Ascending aorta (tissue), 2 donors: ENCODE results near the gene LIN7B. TPM values are rescaled to one million over a fixed set of nuclear protein-coding genes. Genes with fewer than 3 reads are reported as not detected.

Experiments
- DNase-seq, 2 donors: peaks; one replicate each; pipeline ENCODE4 v3.0.0-alpha.2; 2019; ENCODE audit warnings: low spot score in 2 of 2
- H3K27ac ChIP-seq, 2 donors: fragments of 200-600 bp; sonication (generic); one replicate each; pipeline ENCODE4 v1.5.1; 2016 to 2017; ENCODE audit warnings: mild to moderate bottlenecking in 1 of 2
- H3K27me3 ChIP-seq: fragments of 200-600 bp; sonication (generic); one replicate; pipeline ENCODE4 v1.5.1; 2017
- H3K36me3 ChIP-seq, 2 donors: fragments of 200-600 bp; sonication (generic); one replicate each; pipeline ENCODE4 v1.5.1; 2016
- H3K4me1 ChIP-seq, 2 donors: fragments of 200-600 bp; sonication (generic); one replicate each; pipeline ENCODE4 v1.5.1; 2016 to 2017; ENCODE audit warnings: mild to moderate bottlenecking in 1 of 2
- H3K4me3 ChIP-seq, 2 donors: fragments of 200-600 bp; sonication (generic); one replicate each; pipeline ENCODE4 v1.5.1; 2016 to 2017; ENCODE audit warnings: mild to moderate bottlenecking in 1 of 2
- H3K9me3 ChIP-seq, 2 donors: fragments of 200-600 bp; sonication (generic); one replicate each; pipeline ENCODE4 v1.5.1; 2016
- intact Hi-C: fragments of 100-400 bp; cut with DNase I; formaldehyde crosslinking; loops from one replicate; pipeline ENCODE4 v1.15.1; 2023
- total RNA-seq: library from RNA; depleted of rRNA; stranded (reverse); fragments of >200 nt; gene quantifications from one replicate; pipeline ENCODE4 v1.1.0, GENCODE V29; 2016
- TF ChIP-seq, protein P1 (sequence below), 3 experiments: fragments of 200-600 bp in 2 of 3; fragments of 450-650 bp in 1 of 3; sonication (generic) in 2 of 3; IDR thresholded peaks; one replicate each; pipeline ENCODE4 v1.5.1; 2016 to 2019; ENCODE audit warnings: antibody characterized with exemption in 3 of 3, mild to moderate bottlenecking in 1 of 3, moderate library complexity in 1 of 3

LIN7B gene
- total RNA-seq, 1 donor from 2014 or later: 42.1 TPM

DNA sequence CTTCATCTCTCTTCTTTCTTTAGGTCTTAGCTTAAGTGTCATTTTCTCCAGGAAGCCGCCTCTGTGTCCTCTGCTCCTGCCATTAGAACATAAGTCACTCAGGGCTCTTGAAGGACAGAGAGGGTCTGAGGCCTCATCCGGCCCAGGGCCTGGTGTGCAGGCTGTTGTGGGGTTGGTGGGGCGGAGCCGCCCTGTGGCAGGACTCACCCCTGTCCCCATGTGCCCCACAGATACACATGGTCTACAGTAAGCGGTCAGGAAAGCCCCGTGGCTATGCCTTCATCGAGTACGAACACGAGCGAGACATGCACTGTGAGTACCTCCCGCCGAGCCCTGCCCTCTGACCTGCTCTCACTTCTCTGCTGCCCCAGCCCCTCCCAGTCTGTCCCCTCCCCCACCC, 13.0 kb upstream of the LIN7B start:
- H3K27me3 ChIP-seq: no peaks in the 10 kb centered on the region
- no peak overlapping the region for H3K4me3 ChIP-seq
- no peaks in the 10 kb centered on the region for H3K9me3 ChIP-seq
- no peak for DNase-seq
- H3K27ac ChIP-seq: no peak overlapping the region
- peaks cover 77 to 93% of the 10 kb centered on the region in 2 donors for H3K36me3 ChIP-seq
- H3K4me1 ChIP-seq: no peaks in the 10 kb centered on the region
- intact Hi-C loops: no loop called here
- TF ChIP-seq, protein P1, sequence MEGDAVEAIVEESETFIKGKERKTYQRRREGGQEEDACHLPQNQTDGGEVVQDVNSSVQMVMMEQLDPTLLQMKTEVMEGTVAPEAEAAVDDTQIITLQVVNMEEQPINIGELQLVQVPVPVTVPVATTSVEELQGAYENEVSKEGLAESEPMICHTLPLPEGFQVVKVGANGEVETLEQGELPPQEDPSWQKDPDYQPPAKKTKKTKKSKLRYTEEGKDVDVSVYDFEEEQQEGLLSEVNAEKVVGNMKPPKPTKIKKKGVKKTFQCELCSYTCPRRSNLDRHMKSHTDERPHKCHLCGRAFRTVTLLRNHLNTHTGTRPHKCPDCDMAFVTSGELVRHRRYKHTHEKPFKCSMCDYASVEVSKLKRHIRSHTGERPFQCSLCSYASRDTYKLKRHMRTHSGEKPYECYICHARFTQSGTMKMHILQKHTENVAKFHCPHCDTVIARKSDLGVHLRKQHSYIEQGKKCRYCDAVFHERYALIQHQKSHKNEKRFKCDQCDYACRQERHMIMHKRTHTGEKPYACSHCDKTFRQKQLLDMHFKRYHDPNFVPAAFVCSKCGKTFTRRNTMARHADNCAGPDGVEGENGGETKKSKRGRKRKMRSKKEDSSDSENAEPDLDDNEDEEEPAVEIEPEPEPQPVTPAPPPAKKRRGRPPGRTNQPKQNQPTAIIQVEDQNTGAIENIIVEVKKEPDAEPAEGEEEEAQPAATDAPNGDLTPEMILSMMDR (IDR thresholded peaks at IDR 0.05): no peak

DNA sequence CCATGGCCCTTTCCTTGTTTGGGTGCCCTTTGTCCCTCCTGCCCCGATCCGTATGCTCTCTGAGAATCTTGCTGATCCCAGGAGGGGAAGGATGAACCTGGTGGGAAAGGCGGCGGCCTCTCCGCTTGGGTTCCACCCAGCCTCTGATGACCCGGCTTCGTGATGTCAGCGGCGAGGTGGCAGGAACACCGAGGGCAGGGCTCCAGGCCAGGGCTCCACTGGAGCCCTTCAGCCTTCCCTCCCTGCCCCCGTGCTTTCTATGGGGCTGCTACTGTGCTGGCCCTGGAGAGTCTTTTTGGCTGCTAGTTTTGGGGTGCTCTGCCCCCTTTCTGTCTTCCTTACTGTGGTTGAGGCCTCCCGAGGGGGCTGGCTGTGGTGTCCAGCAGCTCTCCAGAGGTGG, 11.9 kb upstream of the LIN7B start:
- H3K4me3 ChIP-seq: no peak overlapping the region
- DNase-seq: no peak
- TF ChIP-seq, protein P1 (IDR thresholded peaks at IDR 0.05): no peak
- no peaks in the 10 kb centered on the region for H3K4me1 ChIP-seq
- H3K36me3 ChIP-seq: peaks cover 82 to 93% of the 10 kb centered on the region in 2 donors
- no peak overlapping the region for H3K27ac ChIP-seq
- no peaks in the 10 kb centered on the region for H3K9me3 ChIP-seq
- intact Hi-C loops: no loop called here
- no peaks in the 10 kb centered on the region for H3K27me3 ChIP-seq

DNA sequence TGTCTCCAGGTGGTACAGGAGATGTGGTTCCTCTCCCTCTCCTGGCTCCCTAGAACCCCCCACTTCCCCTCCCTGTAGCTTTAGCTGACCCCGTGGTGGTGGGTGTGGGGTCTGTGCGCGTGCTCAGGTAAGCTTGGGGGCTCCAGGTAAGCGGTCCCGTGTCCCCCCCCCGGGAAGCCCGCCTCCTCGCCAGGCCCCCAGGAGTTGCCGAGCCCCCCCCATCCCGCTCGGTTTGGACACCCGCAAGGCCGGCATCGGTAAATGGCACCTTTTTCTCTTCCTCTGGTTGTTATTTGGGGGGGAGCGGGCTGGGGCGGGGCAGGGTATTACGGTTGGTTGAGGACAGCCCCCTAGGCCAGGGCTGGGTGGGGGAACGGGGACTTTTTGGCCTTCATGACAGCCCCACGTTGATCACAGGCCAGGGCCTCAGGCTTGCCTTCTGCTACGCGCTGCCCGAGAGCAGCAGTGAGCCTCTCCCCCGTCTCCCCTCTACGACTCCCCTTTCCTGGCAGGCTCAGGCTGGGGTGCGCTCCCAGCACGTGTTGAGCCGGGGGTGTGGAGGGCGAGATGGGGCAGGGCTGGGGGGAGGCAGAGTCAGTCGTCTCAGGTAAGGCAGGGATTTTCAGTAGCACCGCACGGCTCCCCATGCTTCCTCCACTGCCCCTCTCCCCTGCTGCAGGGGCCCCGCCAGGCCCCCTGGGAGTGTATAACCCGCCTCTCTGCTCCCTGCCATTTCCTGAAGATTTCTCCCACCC, 10.7 kb upstream of the LIN7B start:
- no peak overlapping the region for H3K27ac ChIP-seq
- DNase-seq: no peak
- no peak overlapping the region for H3K4me3 ChIP-seq
- H3K27me3 ChIP-seq: no peaks in the 10 kb centered on the region
- intact Hi-C loops: no loop called here
- no peaks in the 10 kb centered on the region for H3K9me3 ChIP-seq
- H3K36me3 ChIP-seq: peaks cover 87 to 99% of the 10 kb centered on the region in 2 donors
- H3K4me1 ChIP-seq: no peaks in the 10 kb centered on the region
- TF ChIP-seq, protein P1 (IDR thresholded peaks at IDR 0.05): no peak

DNA sequence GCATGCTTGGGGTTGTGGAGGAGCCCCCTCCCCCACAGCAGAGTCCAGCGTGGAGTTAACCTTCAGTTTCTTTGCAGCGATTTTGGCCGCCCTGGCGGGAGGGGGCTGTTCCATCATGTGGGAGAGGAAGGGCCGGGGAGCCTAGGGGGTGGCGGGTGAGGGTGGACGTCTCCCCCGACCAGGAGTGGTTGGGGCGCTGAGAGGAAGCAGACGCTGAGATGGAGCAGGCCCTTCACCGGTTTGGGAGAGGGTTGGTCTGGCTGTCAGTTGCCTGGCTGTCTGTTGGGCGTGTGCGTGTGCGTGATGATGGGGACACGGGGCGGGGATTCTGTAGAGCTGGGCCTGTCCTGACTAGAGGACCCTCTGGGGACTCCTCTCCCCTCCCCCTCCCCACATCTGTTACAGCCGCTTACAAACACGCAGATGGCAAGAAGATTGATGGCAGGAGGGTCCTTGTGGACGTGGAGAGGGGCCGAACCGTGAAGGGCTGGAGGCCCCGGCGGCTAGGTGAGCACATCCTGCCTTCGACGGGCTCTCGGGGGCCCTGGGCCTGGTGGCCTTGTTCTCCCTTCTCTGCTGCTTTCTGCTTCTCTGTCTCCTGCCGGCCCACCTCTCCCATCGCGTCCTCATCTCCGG, 9.8 kb upstream of the LIN7B start:
- no peak for DNase-seq
- TF ChIP-seq, protein P1 (IDR thresholded peaks at IDR 0.05): no peak
- intact Hi-C loops: no loop called here
- H3K36me3 ChIP-seq: peaks cover 80 to 94% of the 10 kb centered on the region in 2 donors
- no peak overlapping the region for H3K27ac ChIP-seq
- H3K4me1 ChIP-seq: no peaks in the 10 kb centered on the region
- H3K9me3 ChIP-seq: no peaks in the 10 kb centered on the region
- no peaks in the 10 kb centered on the region for H3K27me3 ChIP-seq
- H3K4me3 ChIP-seq: no peak overlapping the region

DNA sequence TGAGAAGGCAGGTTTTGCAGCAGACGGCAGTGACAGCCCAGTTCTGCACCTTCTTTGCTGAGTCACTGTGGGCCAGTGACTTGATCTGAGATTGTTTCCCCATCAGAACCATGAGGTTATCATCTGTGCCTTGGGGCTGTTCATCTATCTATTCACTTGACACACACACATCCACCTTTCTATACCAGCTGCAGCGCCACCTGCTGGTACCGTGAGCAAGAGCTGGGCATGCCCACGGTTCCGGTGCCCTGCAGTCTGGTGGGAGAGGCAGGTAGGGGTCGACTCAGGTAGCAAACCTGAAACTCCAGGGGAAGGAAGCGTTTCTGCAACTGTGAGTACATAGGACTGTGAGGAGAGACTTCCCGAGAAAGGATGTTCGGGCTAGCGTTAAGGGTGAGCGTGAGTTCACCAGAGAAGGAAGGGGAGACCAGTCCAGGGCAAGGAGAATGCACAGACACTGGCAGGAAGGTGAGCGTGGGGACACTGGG, 7.5 kb upstream of the LIN7B start:
- Histone ChIP-seq H3K9me3 (no peaks in the 10 kb centered on the region), H3K27ac (no peak overlapping the region), H3K4me3 (no peak overlapping the region), H3K36me3 (peaks cover 58 to 71% of the 10 kb centered on the region in 2 donors), H3K4me1 (peaks cover 0 to 4% of the 10 kb centered on the region in 2 donors), H3K27me3 (no peaks in the 10 kb centered on the region)
- TF ChIP-seq, protein P1 (IDR thresholded peaks at IDR 0.05): peak; percentile 42 to 77 (median 68)
- intact Hi-C loops: no loop called here
- DNase-seq: no peak
